Gastrocnemius medialis (tissue), 4 donors: ENCODE results near the gene GYPC.

Experiments used
- POLR2A ChIP-seq, 2 donors: fragments of 450-650 bp; IDR thresholded peaks; one replicate each; pipeline ENCODE4 v1.6.1; 2017; ENCODE audit warnings: antibody characterized with exemption in 2 of 2, mild to moderate bottlenecking in 2 of 2, moderate library complexity in 2 of 2
- TF ChIP-seq, protein P1 (sequence below), 5 experiments: fragments of 450-650 bp in 3 of 5; fragments of 200-600 bp in 2 of 5; sonication (generic) in 2 of 5; IDR thresholded peaks in 4 of 5; conservative IDR thresholded peaks in 1 of 5; 1 replicate in 4 of 5; 2 replicates in 1 of 5; pipeline ENCODE4 v1.5.1; 2016 to 2019; ENCODE audit warnings: antibody characterized with exemption in 5 of 5, mild to moderate bottlenecking in 3 of 5, moderate library complexity in 3 of 5

DNA sequence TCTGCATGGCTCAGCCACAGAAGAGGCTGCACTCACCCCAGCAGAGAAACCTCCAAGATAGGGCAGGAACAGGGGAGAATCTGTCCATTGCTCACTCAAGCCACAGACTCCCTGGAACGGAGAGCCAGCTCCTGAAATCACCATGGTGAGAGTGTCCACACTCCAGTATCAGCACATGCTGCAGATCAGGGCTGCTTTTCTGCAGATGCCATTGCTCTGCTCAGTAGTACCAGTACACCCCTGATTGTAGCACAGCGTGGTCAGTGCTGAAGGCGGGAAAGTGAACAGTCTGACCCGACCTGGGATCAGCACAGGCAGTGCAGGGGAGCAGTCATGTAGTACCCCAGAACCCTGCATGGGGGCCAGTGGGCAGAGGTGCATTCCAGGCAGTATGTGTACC lies 73.9 kb downstream of the GYPC start:
- TF ChIP-seq, protein P1, sequence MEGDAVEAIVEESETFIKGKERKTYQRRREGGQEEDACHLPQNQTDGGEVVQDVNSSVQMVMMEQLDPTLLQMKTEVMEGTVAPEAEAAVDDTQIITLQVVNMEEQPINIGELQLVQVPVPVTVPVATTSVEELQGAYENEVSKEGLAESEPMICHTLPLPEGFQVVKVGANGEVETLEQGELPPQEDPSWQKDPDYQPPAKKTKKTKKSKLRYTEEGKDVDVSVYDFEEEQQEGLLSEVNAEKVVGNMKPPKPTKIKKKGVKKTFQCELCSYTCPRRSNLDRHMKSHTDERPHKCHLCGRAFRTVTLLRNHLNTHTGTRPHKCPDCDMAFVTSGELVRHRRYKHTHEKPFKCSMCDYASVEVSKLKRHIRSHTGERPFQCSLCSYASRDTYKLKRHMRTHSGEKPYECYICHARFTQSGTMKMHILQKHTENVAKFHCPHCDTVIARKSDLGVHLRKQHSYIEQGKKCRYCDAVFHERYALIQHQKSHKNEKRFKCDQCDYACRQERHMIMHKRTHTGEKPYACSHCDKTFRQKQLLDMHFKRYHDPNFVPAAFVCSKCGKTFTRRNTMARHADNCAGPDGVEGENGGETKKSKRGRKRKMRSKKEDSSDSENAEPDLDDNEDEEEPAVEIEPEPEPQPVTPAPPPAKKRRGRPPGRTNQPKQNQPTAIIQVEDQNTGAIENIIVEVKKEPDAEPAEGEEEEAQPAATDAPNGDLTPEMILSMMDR (IDR thresholded peaks at IDR 0.05 in 4 of 5, conservative IDR thresholded peaks at IDR 0.05 in 1 of 5): no peak
- no peak for TF ChIP-seq POLR2A (IDR thresholded peaks at IDR 0.05)
